Measurements from ENCODE around the gene USB1.

USB1 gene

GRCh38 chr16:58035356-58036170, 34.4 kb downstream of the USB1 start:
- DNase-seq, result no peak

- no peak for DNase-seq
Observed at GRCh38 chr16:58036943-58037342, 35.7 kb downstream of the USB1 start.

- DNase-seq, result no peak
Observed at GRCh38 chr16:58037365-58038057, 36.3 kb downstream of the USB1 start.

GRCh38 chr16:58038219-58038641, 37.0 kb downstream of the USB1 start:
- no peak for DNase-seq

GRCh38 chr16:58039829-58040495, 38.8 kb downstream of the USB1 start:
- no peak for DNase-seq

GRCh38 chr16:58040496-58040846, 39.3 kb downstream of the USB1 start:
- no peak for DNase-seq

DNA sequence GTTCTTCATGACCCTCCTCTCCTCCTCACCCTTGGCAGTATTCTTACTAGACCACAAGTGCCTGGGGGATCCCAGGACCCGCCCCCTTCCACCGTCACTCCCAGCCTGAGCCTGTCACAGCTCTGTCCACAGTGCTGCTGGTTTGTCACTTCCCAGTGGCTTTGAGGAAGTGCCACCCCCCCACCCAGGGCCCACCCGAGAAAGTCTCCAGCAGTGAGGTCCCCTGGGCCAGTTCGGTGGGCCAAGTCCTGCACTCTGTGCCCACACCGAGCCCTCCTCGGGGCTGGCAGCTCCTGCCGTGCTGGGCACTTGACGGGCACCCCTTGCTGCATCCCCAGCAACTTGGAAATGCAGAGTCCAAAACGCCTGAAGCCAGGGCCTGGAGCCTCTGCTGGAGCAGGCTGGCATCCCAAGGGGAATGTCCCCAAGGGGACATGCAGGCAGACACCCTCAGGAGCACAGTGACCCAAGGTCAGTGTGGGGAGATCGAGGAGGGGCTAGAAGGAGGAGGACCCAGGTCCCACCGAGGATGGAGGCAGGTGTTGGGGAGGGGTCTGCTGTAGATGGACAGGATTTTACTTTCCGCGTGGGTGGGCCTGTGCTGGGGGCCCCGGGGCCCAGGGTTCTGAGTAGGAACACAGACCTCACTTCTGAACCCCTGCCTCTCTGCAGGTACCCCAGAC, 39.9 kb downstream of the USB1 start:
- DNase-seq, result no peak

- no peak for DNase-seq
Observed at GRCh38 chr16:58041628-58041955, 40.4 kb downstream of the USB1 start.

- DNase-seq, result no peak
Observed at GRCh38 chr16:58042001-58042885, 41.0 kb downstream of the USB1 start.

DNA sequence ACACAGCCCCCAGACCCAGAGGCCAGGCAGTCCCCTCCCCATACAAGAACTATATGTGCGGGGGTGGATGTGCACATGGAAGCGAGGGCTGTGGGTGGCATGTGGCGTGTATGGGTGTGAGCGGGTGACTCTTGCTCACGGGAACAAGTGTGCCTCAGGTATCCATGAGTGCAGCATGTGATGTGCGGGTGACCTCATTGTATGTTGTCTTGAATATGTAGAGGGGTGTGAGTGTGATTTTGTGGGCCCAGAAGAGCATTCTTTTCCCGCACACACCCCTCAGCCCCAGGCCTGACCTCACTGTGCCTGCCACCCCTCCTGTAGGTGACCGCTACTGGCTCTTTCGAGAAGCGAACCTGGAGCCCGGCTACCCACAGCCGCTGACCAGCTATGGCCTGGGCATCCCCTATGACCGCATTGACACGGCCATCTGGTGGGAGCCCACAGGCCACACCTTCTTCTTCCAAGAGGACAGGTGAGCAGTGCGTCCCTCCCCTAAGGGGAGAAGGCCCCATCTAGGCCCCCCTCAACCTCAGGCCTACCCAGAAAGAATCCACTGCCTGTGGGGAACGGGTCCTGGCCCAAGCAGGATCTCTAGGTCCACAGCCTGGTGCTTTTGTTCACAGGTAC, 41.8 kb downstream of the USB1 start:
- no peak for DNase-seq

DNA sequence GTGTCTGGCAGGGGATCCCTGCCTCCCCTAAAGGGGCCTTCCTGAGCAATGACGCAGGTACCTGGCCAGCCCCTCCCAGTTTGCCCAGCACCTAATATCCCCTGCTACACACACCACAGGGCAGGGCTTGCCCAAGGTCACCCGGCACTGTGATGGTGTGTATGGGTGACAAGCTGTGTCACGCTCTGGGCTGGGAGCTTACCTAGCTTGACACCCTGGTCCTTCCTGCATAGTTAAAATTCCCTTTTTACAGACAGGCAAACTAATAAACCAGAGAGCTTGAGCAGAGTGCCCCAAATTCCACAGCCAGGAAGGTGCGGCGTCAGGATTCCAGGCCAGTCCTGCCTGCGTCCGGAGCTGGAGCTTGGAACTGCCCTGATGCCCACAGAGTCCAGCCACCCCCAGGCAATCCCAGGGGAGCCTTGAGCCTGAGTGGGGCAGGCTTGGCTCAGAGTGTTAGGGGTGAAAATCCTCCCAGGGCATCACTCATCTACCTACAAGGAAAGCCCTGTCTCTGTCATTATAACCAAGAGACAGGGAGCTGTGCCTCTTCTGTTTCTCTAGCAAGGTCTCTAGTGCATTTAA, 42.5 kb downstream of the USB1 start:
- no peak for DNase-seq

GRCh38 chr16:58044266-58045019, 43.2 kb downstream of the USB1 start:
- no peak for DNase-seq

DNA sequence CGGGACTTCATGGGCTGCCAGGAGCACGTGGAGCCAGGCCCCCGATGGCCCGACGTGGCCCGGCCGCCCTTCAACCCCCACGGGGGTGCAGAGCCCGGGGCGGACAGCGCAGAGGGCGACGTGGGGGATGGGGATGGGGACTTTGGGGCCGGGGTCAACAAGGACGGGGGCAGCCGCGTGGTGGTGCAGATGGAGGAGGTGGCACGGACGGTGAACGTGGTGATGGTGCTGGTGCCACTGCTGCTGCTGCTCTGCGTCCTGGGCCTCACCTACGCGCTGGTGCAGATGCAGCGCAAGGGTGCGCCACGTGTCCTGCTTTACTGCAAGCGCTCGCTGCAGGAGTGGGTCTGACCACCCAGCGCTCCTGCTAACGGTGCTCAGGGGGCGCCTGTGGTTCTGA, 43.9 kb downstream of the USB1 start:
- DNase-seq, result no peak

- no peak for DNase-seq
Observed at GRCh38 chr16:58046054-58046881, 45.1 kb downstream of the USB1 start.

- DNase-seq, result no peak
Observed at GRCh38 chr16:58046936-58047335, 45.7 kb downstream of the USB1 start.

DNA sequence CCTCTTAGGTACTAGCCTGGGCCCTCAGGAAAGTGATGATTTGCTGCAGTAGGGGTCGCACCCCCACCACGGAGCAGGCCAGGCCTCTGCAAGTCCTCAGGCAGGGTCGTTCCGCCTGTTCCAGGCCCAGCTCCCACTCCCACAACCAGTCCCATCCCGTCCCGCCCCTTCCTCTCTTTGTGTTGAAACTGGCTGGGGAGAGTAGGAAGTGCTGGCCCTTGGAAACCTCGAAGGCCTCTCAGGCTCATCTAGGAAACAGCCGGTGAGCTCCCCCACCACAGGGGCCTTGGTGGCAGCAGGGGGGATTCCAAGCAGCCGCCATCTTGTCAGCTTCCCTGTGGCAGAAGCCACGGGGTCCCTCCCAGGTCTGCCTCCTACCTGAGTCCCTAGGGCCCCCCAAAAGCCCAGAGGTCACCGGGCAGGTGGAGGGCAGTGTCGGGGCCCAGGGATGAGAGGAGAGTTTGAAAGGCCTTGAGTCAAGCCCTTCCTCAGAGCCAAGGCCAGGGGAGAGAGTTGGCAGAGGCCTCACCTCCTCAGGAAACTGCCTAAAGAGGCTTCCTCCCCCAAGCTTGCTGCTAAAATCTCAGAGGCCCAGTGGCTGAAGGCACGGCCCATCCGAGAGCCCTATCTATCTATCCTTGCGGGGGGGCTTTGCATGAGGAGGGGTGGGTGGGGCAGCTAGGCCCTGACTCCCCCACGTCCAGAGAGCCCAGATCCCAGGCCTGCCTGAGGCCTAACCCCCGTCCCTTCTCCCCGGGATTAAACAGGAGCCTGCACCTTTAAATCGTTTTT, 46.5 kb downstream of the USB1 start:
- DNase-seq, result no peak

DNA sequence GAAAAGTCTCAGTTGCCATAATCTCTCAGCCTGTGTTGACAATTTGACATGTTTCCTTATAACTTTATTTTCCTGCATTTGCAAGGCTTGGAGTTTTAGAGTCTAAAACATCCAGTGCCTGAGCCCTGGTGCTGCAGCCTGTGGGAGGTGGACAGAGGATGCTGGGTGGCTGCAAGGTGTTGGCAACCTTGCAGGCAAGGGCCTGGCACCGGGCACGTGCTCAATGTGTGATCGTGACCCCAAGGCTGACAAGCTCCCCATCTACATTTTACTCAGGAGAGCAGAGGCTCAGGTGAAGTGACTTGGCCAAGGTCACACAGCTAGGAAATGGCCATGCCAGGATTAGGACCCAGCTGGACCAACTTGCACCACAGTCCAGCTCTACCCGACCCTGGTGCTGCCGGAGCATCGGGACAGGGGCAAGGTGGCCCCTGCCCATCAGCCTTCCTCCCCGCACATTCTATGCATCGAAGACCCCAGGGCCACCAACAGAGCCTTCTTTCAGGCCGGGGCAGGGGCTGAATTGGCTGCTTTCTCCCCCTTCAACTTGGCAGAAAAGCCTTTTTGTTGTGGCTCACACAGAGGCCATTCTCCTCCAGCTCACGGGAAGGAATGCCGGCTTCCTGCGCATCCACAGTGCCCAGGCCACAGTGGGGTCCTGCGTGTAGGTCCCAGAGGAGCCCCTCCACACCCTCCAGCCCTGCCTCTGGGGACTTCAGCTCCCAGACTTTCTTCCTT, 47.5 kb downstream of the USB1 start:
- no peak for DNase-seq
